Sigmoid colon (tissue), 7 donors: ENCODE measurements around the gene DIAPH2. TPM values are rescaled to one million over a fixed set of nuclear protein-coding genes. Genes with fewer than 3 reads are reported as not detected.

Experiments
- DNase-seq: peaks from one replicate; pipeline ENCODE4 v3.0.0-alpha.2; 2019
- H3K27ac ChIP-seq, 4 donors: fragments of 200-600 bp; sonication (generic); one replicate each; pipeline ENCODE4 v1.5.1; 2016 to 2019; ENCODE audit warnings: mild to moderate bottlenecking in 1 of 4
- H3K27me3 ChIP-seq, 3 donors: fragments of 200-600 bp; sonication (generic); one replicate each; pipeline ENCODE4 v1.5.1; 2019; ENCODE audit warnings: mild to moderate bottlenecking in 1 of 3
- H3K36me3 ChIP-seq, 4 donors: fragments of 200-600 bp; sonication (generic); one replicate each; pipeline ENCODE4 v1.5.1; 2016 to 2019
- H3K4me1 ChIP-seq, 4 donors: fragments of 200-600 bp; sonication (generic); one replicate each; pipeline ENCODE4 v1.5.1; 2017 to 2019
- H3K4me3 ChIP-seq, 4 donors: fragments of 200-600 bp; sonication (generic); one replicate each; pipeline ENCODE4 v1.5.1; 2017 to 2019; ENCODE audit warnings: mild to moderate bottlenecking in 2 of 4, moderate library complexity in 1 of 4
- H3K9me3 ChIP-seq, 4 donors: fragments of 200-600 bp in 3 of 4; sonication (generic) in 3 of 4; one replicate each; pipeline versions ENCODE4 v1.5.1 to v1.6.1; 2013 to 2019
- CTCF ChIP-seq, 4 experiments: fragments of 450-650 bp in 3 of 4; fragments of 200-600 bp in 1 of 4; IDR thresholded peaks; one replicate each; pipeline ENCODE4 v1.5.1; 2016 to 2019; ENCODE audit warnings: antibody characterized with exemption in 4 of 4, mild to moderate bottlenecking in 3 of 4, moderate library complexity in 2 of 4
- EP300 ChIP-seq, 4 donors: sonication (generic); formaldehyde crosslinking; IDR thresholded peaks; one replicate each; pipeline ENCODE4 v1.6.1; 2017; ENCODE audit warnings: antibody characterized with exemption in 4 of 4
- POLR2A ChIP-seq, 2 donors: fragments of 450-650 bp; IDR thresholded peaks; one replicate each; pipeline ENCODE4 v1.6.1; 2016; ENCODE audit warnings: antibody characterized with exemption in 2 of 2, mild to moderate bottlenecking in 2 of 2, moderate library complexity in 2 of 2
- POLR2AphosphoS5 ChIP-seq, 4 donors: sonication (generic); formaldehyde crosslinking; IDR thresholded peaks; one replicate each; pipeline ENCODE4 v1.6.1; 2017; ENCODE audit warnings: antibody characterized with exemption in 4 of 4
- WGBS, 2 donors: extraction: QIAGEN DNeasy Blood & Tissue Kit; methylation state at CpG; one replicate each; pipeline ENCODE4 v1.1.7; 2013; 5-methylcytosine and 5-hydroxymethylcytosine counted together
- intact Hi-C: fragments of 100-400 bp; cut with DNase I; formaldehyde crosslinking; loops from one replicate; pipeline ENCODE4 v1.15.1; 2023
- polyA plus RNA-seq, 3 donors: library from polyadenylated mRNA; stranded (reverse); fragments of 200-250 nt; gene quantifications; one replicate each; pipeline ENCODE4 v1.2.3, GENCODE V29; 2013
- total RNA-seq, 4 donors: library from RNA; depleted of rRNA; stranded (reverse); fragments of >200 nt; gene quantifications; one replicate each; pipeline ENCODE4 v1.1.0, GENCODE V29; 2016
- donor health status: healthy with polysubstance abuse.
- donor health status: Bipolar disorder and iron deficiency.
- donor health status: healthy.

The DIAPH2 gene
- total and polyA plus RNA-seq, 7 donors, result 6.6 to 31.3 (median 21.7) TPM

GRCh38 chrX:97308171-97308570, 623.5 kb downstream of the DIAPH2 start:
- no peaks in the 10 kb centered on the region for H3K9me3 ChIP-seq
- TF ChIP-seq POLR2AphosphoS5 (IDR thresholded peaks at IDR 0.05) (no peak), CTCF (IDR thresholded peaks at IDR 0.05) (no peak), EP300 (IDR thresholded peaks at IDR 0.05) (no peak), POLR2A (IDR thresholded peaks at IDR 0.05) (no peak)
- no peak overlapping the region for H3K27ac ChIP-seq
- no peak for DNase-seq
- H3K4me1 ChIP-seq, result no peaks in the 10 kb centered on the region
- no peak overlapping the region for H3K4me3 ChIP-seq
- no peaks in the 10 kb centered on the region for H3K36me3 ChIP-seq
- H3K27me3 ChIP-seq, result no peaks in the 10 kb centered on the region
- WGBS, 2 donors, result 94 to 98% methylated on average over 4 of the region's 4 CpGs
- intact Hi-C loops, result no loop called here

GRCh38 chrX:97309487-97310116, 625.0 kb downstream of the DIAPH2 start:
- DNase-seq, result no peak
- Histone ChIP-seq H3K4me1 (no peaks in the 10 kb centered on the region), H3K9me3 (no peaks in the 10 kb centered on the region), H3K36me3 (no peaks in the 10 kb centered on the region), H3K4me3 (no peak overlapping the region), H3K27me3 (no peaks in the 10 kb centered on the region), H3K27ac (no peak overlapping the region)
- TF ChIP-seq POLR2AphosphoS5 (IDR thresholded peaks at IDR 0.05) (no peak), EP300 (IDR thresholded peaks at IDR 0.05) (no peak), POLR2A (IDR thresholded peaks at IDR 0.05) (no peak), CTCF (IDR thresholded peaks at IDR 0.05) (no peak)
- 92 to 95% methylated on average over 2 of the region's 2 CpGs for WGBS, 2 donors
- intact Hi-C loops, result no loop called here

GRCh38 chrX:97310373-97310772, 625.7 kb downstream of the DIAPH2 start:
- no peaks in the 10 kb centered on the region for H3K36me3 ChIP-seq
- no peak for TF ChIP-seq CTCF (IDR thresholded peaks at IDR 0.05)
- no peak for TF ChIP-seq EP300 (IDR thresholded peaks at IDR 0.05)
- no peak for TF ChIP-seq POLR2A (IDR thresholded peaks at IDR 0.05)
- no peak for TF ChIP-seq POLR2AphosphoS5 (IDR thresholded peaks at IDR 0.05)
- H3K9me3 ChIP-seq, result no peaks in the 10 kb centered on the region
- 95 to 98% methylated on average over 8 of the region's 8 CpGs for WGBS, 2 donors
- no peak for DNase-seq
- no peak overlapping the region for H3K27ac ChIP-seq
- no peaks in the 10 kb centered on the region for H3K4me1 ChIP-seq
- H3K4me3 ChIP-seq, result no peak overlapping the region
- intact Hi-C loops, result no loop called here
- no peaks in the 10 kb centered on the region for H3K27me3 ChIP-seq

- Histone ChIP-seq H3K36me3 (no peaks in the 10 kb centered on the region), H3K4me1 (no peaks in the 10 kb centered on the region), H3K27ac (no peak overlapping the region), H3K4me3 (no peak overlapping the region), H3K27me3 (no peaks in the 10 kb centered on the region), H3K9me3 (no peaks in the 10 kb centered on the region)
- intact Hi-C loops, result no loop called here
- TF ChIP-seq CTCF (IDR thresholded peaks at IDR 0.05), result no peak
- TF ChIP-seq POLR2A (IDR thresholded peaks at IDR 0.05), result no peak
- TF ChIP-seq POLR2AphosphoS5 (IDR thresholded peaks at IDR 0.05), result no peak
- no peak for TF ChIP-seq EP300 (IDR thresholded peaks at IDR 0.05)
- DNase-seq, result no peak
- WGBS, 2 donors, result 84 to 92% methylated on average over 4 of the region's 4 CpGs
These were observed 626.6 kb downstream of the DIAPH2 start for GRCh38 chrX:97311066-97311778.
